ENCODE measurements around the gene DAAM1. TPM values are rescaled to one million over a fixed set of nuclear protein-coding genes. Genes with fewer than 3 reads are reported as not detected.

Gene DAAM1
- total RNA-seq, 1 experiment from 2014 or later: 13.3 TPM

GRCh38 chr14:59177262-59177661, 11.2 kb upstream of the DAAM1 start:
- no TSS peak for BruUV-seq (replicated peaks)
- CTCF ChIA-PET: no interaction called here
- DNase-seq (ENCODE audit: low read depth, low spot score) (no peak), ATAC-seq (no peak)
- in situ Hi-C loops (cut with HindIII; ENCODE audit: low pct_unique_long_range_greater_than_20kb, low sequenced_read_pairs) (no loop called here), intact Hi-C loops (cut with micrococcal nuclease; ENCODE audit: unreplicated experiment) (no loop called here)
- Histone ChIP-seq H3K27me3 (ENCODE audit: control insufficient read depth, insufficient read depth, low read length) (peaks cover 2% of the 10 kb centered on the region; the same call in 1 of the 2 replicates), H3K36me3 (ENCODE audit: control insufficient read depth, insufficient read depth, low read length) (no peaks in the 10 kb centered on the region), H3K4me1 (ENCODE audit: control insufficient read depth, insufficient read depth, low read length) (no peaks in the 10 kb centered on the region), H3K9me3 (ENCODE audit: control insufficient read depth, insufficient read depth, low read depth, low read length) (no peaks in the 10 kb centered on the region), H3K4me3 (ENCODE audit: low read depth in 2 of 2, low read length in 2 of 2) (no peak overlapping the region), H3K27ac (ENCODE audit: low read length) (no peak overlapping the region)
- TF ChIP-seq REST (IDR thresholded peaks at IDR 0.05; ENCODE audit: insufficient read depth in 1 of 2, low read depth in 2 of 2, low read length in 1 of 2): no peak
- POLR2A ChIA-PET: no interaction called here

DNA sequence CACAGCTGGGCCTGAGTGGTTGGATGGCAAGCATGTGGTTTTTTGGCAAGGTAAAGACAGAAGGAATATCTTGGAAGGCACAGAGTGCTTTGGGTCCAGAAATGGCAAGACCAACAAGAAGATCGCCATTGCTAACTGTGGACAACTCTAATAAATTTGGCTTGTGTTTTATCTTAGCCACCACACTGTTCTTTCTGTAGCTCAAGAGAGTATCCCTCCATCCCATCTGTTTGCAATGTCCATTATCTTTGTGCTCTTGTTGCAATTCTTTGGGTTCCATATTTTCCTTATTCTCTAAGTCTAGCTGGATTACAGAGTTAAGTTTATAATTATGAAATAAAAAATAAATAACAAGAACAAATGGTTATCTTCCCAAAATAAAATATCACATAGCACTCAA, 6.7 kb upstream of the DAAM1 start:
- Histone ChIP-seq H3K4me1 (ENCODE audit: control insufficient read depth, insufficient read depth, low read length) (no peaks in the 10 kb centered on the region), H3K27me3 (ENCODE audit: control insufficient read depth, insufficient read depth, low read length) (peaks cover 2% of the 10 kb centered on the region; the same call in 1 of the 2 replicates), H3K4me3 (ENCODE audit: low read depth in 2 of 2, low read length in 2 of 2) (no peak overlapping the region), H3K9me3 (ENCODE audit: control insufficient read depth, insufficient read depth, low read depth, low read length) (no peaks in the 10 kb centered on the region), H3K27ac (ENCODE audit: low read length) (no peak overlapping the region), H3K36me3 (ENCODE audit: control insufficient read depth, insufficient read depth, low read length) (no peaks in the 10 kb centered on the region)
- no TSS peak for BruUV-seq (replicated peaks)
- in situ Hi-C loops (cut with HindIII; ENCODE audit: low pct_unique_long_range_greater_than_20kb, low sequenced_read_pairs) (no loop called here), intact Hi-C loops (cut with micrococcal nuclease; ENCODE audit: unreplicated experiment) (no loop called here)
- ChIA-PET CTCF (no interaction called here), POLR2A (no interaction called here)
- DNase-seq (ENCODE audit: low read depth, low spot score) (no peak), ATAC-seq (no peak)
- TF ChIP-seq POLR2AphosphoS5 (IDR thresholded peaks at IDR 0.05; ENCODE audit: low read depth, low read length): no peak
- TF ChIP-seq SIN3A (IDR thresholded peaks at IDR 0.05; ENCODE audit: borderline replicate concordance, insufficient read depth, low read depth, low read length): no peak
- no peak for TF ChIP-seq REST (IDR thresholded peaks at IDR 0.05; ENCODE audit: insufficient read depth in 1 of 2, low read depth in 2 of 2, low read length in 1 of 2)
- no peak for TF ChIP-seq TCF7L2 (IDR thresholded peaks at IDR 0.05; ENCODE audit: low read depth, low read length)
- TF ChIP-seq, protein P1, sequence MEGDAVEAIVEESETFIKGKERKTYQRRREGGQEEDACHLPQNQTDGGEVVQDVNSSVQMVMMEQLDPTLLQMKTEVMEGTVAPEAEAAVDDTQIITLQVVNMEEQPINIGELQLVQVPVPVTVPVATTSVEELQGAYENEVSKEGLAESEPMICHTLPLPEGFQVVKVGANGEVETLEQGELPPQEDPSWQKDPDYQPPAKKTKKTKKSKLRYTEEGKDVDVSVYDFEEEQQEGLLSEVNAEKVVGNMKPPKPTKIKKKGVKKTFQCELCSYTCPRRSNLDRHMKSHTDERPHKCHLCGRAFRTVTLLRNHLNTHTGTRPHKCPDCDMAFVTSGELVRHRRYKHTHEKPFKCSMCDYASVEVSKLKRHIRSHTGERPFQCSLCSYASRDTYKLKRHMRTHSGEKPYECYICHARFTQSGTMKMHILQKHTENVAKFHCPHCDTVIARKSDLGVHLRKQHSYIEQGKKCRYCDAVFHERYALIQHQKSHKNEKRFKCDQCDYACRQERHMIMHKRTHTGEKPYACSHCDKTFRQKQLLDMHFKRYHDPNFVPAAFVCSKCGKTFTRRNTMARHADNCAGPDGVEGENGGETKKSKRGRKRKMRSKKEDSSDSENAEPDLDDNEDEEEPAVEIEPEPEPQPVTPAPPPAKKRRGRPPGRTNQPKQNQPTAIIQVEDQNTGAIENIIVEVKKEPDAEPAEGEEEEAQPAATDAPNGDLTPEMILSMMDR (IDR thresholded peaks at IDR 0.05): no peak

Data from Panc1 (cell line).